Natural killer cell (primary cell): ENCODE measurements around the gene KLK10. TPM values are rescaled to one million over a fixed set of nuclear protein-coding genes. Genes with fewer than 3 reads are reported as not detected.

Source experiments
- ATAC-seq, 3 donors: fragments of 150-1000 bp in 2 of 3; fragments of 200-7000 bp in 1 of 3; cut with Tn5 transposase; 1 replicate in 1 of 3; 2 replicates in 2 of 3; pipeline ENCODE4 v1.10.0; 2021; ENCODE audit warnings: mild to moderate bottlenecking in 2 of 3, moderate library complexity in 2 of 3
- DNase-seq, 2 donors: peaks; one replicate each; pipeline versions ENCODE4 v3.0.0 to v3.0.0-alpha.2; 2013 to 2021; ENCODE audit warnings: mixed read lengths in 1 of 2
- H3K27ac ChIP-seq: one replicate; pipeline ENCODE4 v1.5.1; 2013; ENCODE audit warnings: mild to moderate bottlenecking, low read length
- H3K27me3 ChIP-seq: one replicate; pipeline ENCODE4 v1.6.1; 2013; ENCODE audit warnings: low read length; ENCODE audit not compliant: control insufficient read depth, insufficient read depth
- H3K36me3 ChIP-seq: one replicate; pipeline ENCODE4 v1.6.1; 2013; ENCODE audit warnings: low read length; ENCODE audit not compliant: control insufficient read depth, insufficient read depth
- H3K4me1 ChIP-seq: one replicate; pipeline ENCODE4 v1.6.1; 2013; ENCODE audit warnings: low read length; ENCODE audit not compliant: control insufficient read depth, insufficient read depth
- H3K4me3 ChIP-seq: one replicate; pipeline ENCODE4 v1.5.1; 2013; ENCODE audit warnings: low read length
- H3K9me3 ChIP-seq: one replicate; pipeline ENCODE4 v1.6.1; 2013; ENCODE audit warnings: low read length; ENCODE audit not compliant: control insufficient read depth, insufficient read depth
- H3K27ac Mint-ChIP-seq, 2 donors: one replicate each; pipeline ENCODE4 v1.8.0; 2022; ENCODE audit warnings: mild to moderate bottlenecking in 2 of 2, mixed read lengths in 2 of 2, moderate library complexity in 1 of 2
- H3K27me3 Mint-ChIP-seq, 2 donors: one replicate each; pipeline ENCODE4 v1.8.0; 2022; ENCODE audit warnings: low read depth in 2 of 2, mixed read lengths in 2 of 2
- H3K36me3 Mint-ChIP-seq: one replicate; pipeline ENCODE4 v1.8.0; 2022; ENCODE audit warnings: mixed read lengths
- H3K4me1 Mint-ChIP-seq, 2 donors: one replicate each; pipeline ENCODE4 v1.8.0; 2022; ENCODE audit warnings: mixed read lengths in 2 of 2
- H3K4me3 Mint-ChIP-seq: one replicate; pipeline ENCODE4 v1.8.0; 2022; ENCODE audit warnings: mild to moderate bottlenecking, moderate library complexity, mixed read lengths
- H3K9me3 Mint-ChIP-seq, 2 donors: one replicate each; pipeline ENCODE4 v1.8.0; 2022; ENCODE audit warnings: mixed read lengths in 2 of 2
- CTCF ChIP-seq: fragments of 200-600 bp; IDR thresholded peaks from one replicate; pipeline ENCODE4 v1.8.0; 2022; ENCODE audit warnings: antibody characterized with exemption
- WGBS: methylation state at CpG from one replicate; pipeline ENCODE4 v1.1.7; 2013; ENCODE audit warnings: missing lambda C conversion rate; ENCODE audit not compliant: insufficient coverage; 5-methylcytosine and 5-hydroxymethylcytosine counted together
- intact Hi-C: fragments of 100-400 bp; cut with micrococcal nuclease; formaldehyde crosslinking; loops from one replicate; pipeline ENCODE4 v1.14.2; 2022
- total RNA-seq, 4 donors: library from RNA; stranded (reverse); fragments of 120-200 nt in 1 of 4; gene quantifications; one replicate each; pipeline versions ENCODE4 v1.2.3 to v1.2.4, GENCODE V29; 2013 to 2022

KLK10 gene
- total RNA-seq, 3 donors from 2014 or later (not counting 1 experiment from before 2014, with no cell fraction given): not detected

GRCh38 chr19:50983625-50984292 lies 35.8 kb downstream of the KLK10 start, which contains the start of gene KLK7:
TSS of gene KLK7 (minus strand) at chr19:50983917. CDS start at chr19:50982399, 1,518 bp downstream.
- Mint-ChIP-seq H3K27ac (no peak within 1 kb of the TSS), H3K36me3 (no peaks in the 10 kb centered on the region), H3K9me3 (no peaks in the 10 kb centered on the region), H3K4me1 (no peaks in the 10 kb centered on the region), H3K4me3 (no peak within 1 kb of the TSS), H3K27me3 (peaks cover 22 to 39% of the 10 kb centered on the region in 2 donors)
- H3K4me1 ChIP-seq: no peaks in the 10 kb centered on the region
- no peaks in the 10 kb centered on the region for H3K9me3 ChIP-seq
- peaks cover 2% of the 10 kb centered on the region for H3K27me3 ChIP-seq
- ATAC-seq (no peak), DNase-seq (no peak)
- H3K36me3 ChIP-seq: no peaks in the 10 kb centered on the region
- 17% methylated on average over 28 of the region's 28 CpGs for WGBS
- no peak within 1 kb of the TSS for H3K27ac ChIP-seq
- no peak for TF ChIP-seq CTCF
- intact Hi-C loops: no loop called here
- no peak within 1 kb of the TSS for H3K4me3 ChIP-seq

- Histone ChIP-seq H3K36me3 (no peaks in the 10 kb centered on the region), H3K4me3 (no peak overlapping the region), H3K9me3 (no peaks in the 10 kb centered on the region), H3K27me3 (peaks cover 2% of the 10 kb centered on the region), H3K4me1 (no peaks in the 10 kb centered on the region), H3K27ac (no peak overlapping the region)
- ATAC-seq (no peak), DNase-seq (no peak)
- intact Hi-C loops: no loop called here
- Mint-ChIP-seq H3K36me3 (no peaks in the 10 kb centered on the region), H3K4me3 (no peak overlapping the region), H3K27ac (no peak overlapping the region), H3K27me3 (peaks cover 24 to 34% of the 10 kb centered on the region in 2 donors), H3K9me3 (no peaks in the 10 kb centered on the region), H3K4me1 (no peaks in the 10 kb centered on the region)
- TF ChIP-seq CTCF: no peak
- WGBS: 85% methylated on average over 4 of the region's 4 CpGs
Measured at GRCh38 chr19:50982186-50982585, 37.3 kb downstream of the KLK10 start.

GRCh38 chr19:50981587-50982146 lies 37.8 kb downstream of the KLK10 start:
- H3K27me3 Mint-ChIP-seq: peaks cover 25 to 38% of the 10 kb centered on the region in 2 donors
- no peaks in the 10 kb centered on the region for H3K4me1 Mint-ChIP-seq
- H3K4me3 Mint-ChIP-seq: no peak overlapping the region
- Histone ChIP-seq H3K4me3 (no peak overlapping the region), H3K36me3 (no peaks in the 10 kb centered on the region), H3K27ac (no peak overlapping the region), H3K9me3 (no peaks in the 10 kb centered on the region), H3K27me3 (peaks cover 2% of the 10 kb centered on the region), H3K4me1 (no peaks in the 10 kb centered on the region)
- no peaks in the 10 kb centered on the region for H3K9me3 Mint-ChIP-seq
- intact Hi-C loops: no loop called here
- no peak for TF ChIP-seq CTCF
- H3K27ac Mint-ChIP-seq: no peak overlapping the region
- no peaks in the 10 kb centered on the region for H3K36me3 Mint-ChIP-seq
- no peak for DNase-seq
- WGBS: 69% methylated on average over 11 of the region's 11 CpGs
- ATAC-seq: no peak
